IPS DF 4.7 (cell line): ENCODE measurements around the gene CCDC24.

Experiments
- DNase-seq: peaks from one replicate; pipeline ENCODE4 v3.0.0-alpha.2; 2013; ENCODE audit warnings: low spot score; ENCODE audit errors: extremely low read depth

The CCDC24 gene

GRCh38 chr1:44038876-44039657, 47.7 kb downstream of the CCDC24 start:
- no peak for DNase-seq

GRCh38 chr1:44040418-44040817, 49.0 kb downstream of the CCDC24 start:
- DNase-seq: no peak

GRCh38 chr1:44040846-44041245, 49.4 kb downstream of the CCDC24 start:
- DNase-seq: no peak

GRCh38 chr1:44043176-44044070, 52.0 kb downstream of the CCDC24 start:
- no peak for DNase-seq

GRCh38 chr1:44044071-44044801, 52.8 kb downstream of the CCDC24 start:
- no peak for DNase-seq

- DNase-seq: no peak
These were observed 53.7 kb downstream of the CCDC24 start for GRCh38 chr1:44045064-44045463.
